K562 (cell line): Measurements from ENCODE around the gene ABCC11. TPM values are rescaled to one million over a fixed set of nuclear protein-coding genes. Genes with fewer than 3 reads are reported as not detected.

Experiments
- ARID4B ChIP-seq: sonication (generic); formaldehyde crosslinking; IDR thresholded peaks from 2 replicates; pipeline ENCODE4 v1.8.0; 2022; ENCODE audit warnings: mild to moderate bottlenecking, missing genetic modification reagents
- EZH2 ChIP-seq: IDR thresholded peaks from 2 replicates; pipeline ENCODE4 v1.6.1; 2012; ENCODE audit warnings: low read depth, mild to moderate bottlenecking, inconsistent platforms, low read length, borderline replicate concordance
- FOXK2 ChIP-seq, 2 experiments: fragments of 450-650 bp; IDR thresholded peaks in 1 of 2; conservative IDR thresholded peaks in 1 of 2; 2 replicates each; pipeline ENCODE4 v1.6.1; 2016; ENCODE audit warnings: low read depth in 2 of 2, mild to moderate bottlenecking in 1 of 2
- GABPB2 ChIP-seq: fragments of 250-450 bp; sonication (Bioruptor Pico); conservative IDR thresholded peaks from 2 replicates; pipeline ENCODE4 v1.5.1; 2021; ENCODE audit warnings: mild to moderate bottlenecking
- GTF2E2 ChIP-seq: fragments of 200-800 bp; sonication (Bioruptor generic); IDR thresholded peaks from 2 replicates; pipeline ENCODE4 v1.6.1; 2016; ENCODE audit warnings: missing genetic modification characterization, missing compliant biosample characterization
- HMG20A ChIP-seq: fragments of 450-650 bp; formaldehyde crosslinking; conservative IDR thresholded peaks from 2 replicates; pipeline ENCODE4 v1.4.0; 2020; ENCODE audit warnings: mild to moderate bottlenecking, mixed read lengths
- HMGN3 ChIP-seq: IDR thresholded peaks from 2 replicates; pipeline ENCODE4 v1.6.1; 2011; ENCODE audit warnings: borderline replicate concordance, low read depth, mild to moderate bottlenecking, mixed read lengths, low read length; ENCODE audit not compliant: insufficient read length; ENCODE audit errors: extremely low read depth
- KLF1 ChIP-seq: fragments of 450-650 bp; IDR thresholded peaks from 2 replicates; pipeline ENCODE4 v1.6.1; 2016; ENCODE audit warnings: missing genetic modification characterization, missing compliant biosample characterization
- MBD1 ChIP-seq: fragments of 250-450 bp; sonication (Bioruptor Pico); IDR thresholded peaks from 2 replicates; pipeline ENCODE4 v1.8.0; 2022; ENCODE audit warnings: inconsistent platforms
- MCM2 ChIP-seq: fragments of 450-650 bp; IDR thresholded peaks from 2 replicates; pipeline ENCODE4 v1.6.1; 2017; ENCODE audit warnings: low read depth, mild to moderate bottlenecking
- MTA3 ChIP-seq: fragments of 450-650 bp; formaldehyde crosslinking; IDR thresholded peaks from 2 replicates; pipeline ENCODE4 v1.6.1; 2017; ENCODE audit warnings: mild to moderate bottlenecking, borderline replicate concordance
- NCOA4 ChIP-seq: fragments of 450-650 bp; IDR thresholded peaks from 2 replicates; pipeline ENCODE4 v1.6.1; 2018; ENCODE audit warnings: mild to moderate bottlenecking; ENCODE audit not compliant: partially characterized antibody
- NFXL1 ChIP-seq: fragments of 450-650 bp; formaldehyde crosslinking; IDR thresholded peaks from 2 replicates; pipeline ENCODE4 v1.4.0; 2021; ENCODE audit warnings: mild to moderate bottlenecking
- SETDB1 ChIP-seq: IDR thresholded peaks from one replicate; pipeline ENCODE4 v1.6.1; 2012; ENCODE audit warnings: low read length, control low read depth, inconsistent platforms
- TEAD4 ChIP-seq, 2 experiments: sonication (generic) in 1 of 2; formaldehyde crosslinking in 1 of 2; IDR thresholded peaks; 2 replicates each; pipeline versions ENCODE4 v1.6.1 to v1.8.0; 2012 to 2022; ENCODE audit warnings: borderline replicate concordance in 1 of 2, inconsistent platforms in 1 of 2, low read length in 1 of 2, mild to moderate bottlenecking in 1 of 2, missing genetic modification reagents in 1 of 2
- ZNF23 ChIP-seq: fragments of 250-450 bp; sonication (Bioruptor Pico); IDR thresholded peaks from 2 replicates; pipeline ENCODE4 v1.4.0; 2020; ENCODE audit warnings: mild to moderate bottlenecking
- ZNF324 ChIP-seq: fragments of 250-450 bp; sonication (Bioruptor Pico); IDR thresholded peaks from 2 replicates; pipeline ENCODE4 v1.4.0; 2020; ENCODE audit warnings: mild to moderate bottlenecking
- ZNF639 ChIP-seq, 2 experiments: fragments of 200-800 bp in 1 of 2; sonication (Bioruptor generic) in 1 of 2; sonication (generic) in 1 of 2; formaldehyde crosslinking in 1 of 2; IDR thresholded peaks in 1 of 2; conservative IDR thresholded peaks in 1 of 2; 2 replicates each; pipeline versions ENCODE4 v1.5.0 to v1.6.1; 2016 to 2020; ENCODE audit warnings: missing compliant biosample characterization in 1 of 2, missing genetic modification characterization in 1 of 2, missing genetic modification reagents in 1 of 2
- ZNF668 ChIP-seq: fragments of 250-450 bp; sonication (Bioruptor Pico); IDR thresholded peaks from 2 replicates; pipeline ENCODE4 v1.8.0; 2022; ENCODE audit warnings: mild to moderate bottlenecking, inconsistent platforms
- polyA plus RNA-seq, 8 experiments: library from polyadenylated mRNA; depleted of rRNA in 4 of 8; stranded (reverse) in 5 of 8; unstranded in 3 of 8; fragments of >200 nt; fragmentation: Nextera tagmentation in 2 of 8; fragmentation: Illumina TruSeq in 1 of 8; extraction: Ambion mirVana in 2 of 8; extraction: Trizol in 1 of 8; gene quantifications; 2 replicates each; pipeline versions ENCODE4 v1.2.1 to v1.2.3, GENCODE V29; 2011 to 2014; ENCODE audit warnings: inconsistent platforms in 1 of 8, missing spikeins in 1 of 8
- total RNA-seq, 7 experiments: library from RNA; depleted of rRNA in 6 of 7; stranded (reverse); fragments of >200 nt in 6 of 7; fragmentation: Illumina TruSeq in 2 of 7; extraction: Trizol in 2 of 7; gene quantifications; 2 replicates each; pipeline versions ENCODE4 v1.2.1 to v1.2.3, GENCODE V29; 2011 to 2021; ENCODE audit warnings: low replicate concordance in 1 of 7

Gene ABCC11
- total and polyA plus RNA-seq, 9 of the 15 experiments (the other 6 are each of a cell fraction or from before 2014, with no cell fraction given): 0.04 to 0.14 (median 0.04) TPM; not detected in 6

- TF ChIP-seq MTA3 (peak; percentile 99), TEAD4 (IDR thresholded peaks at IDR 0.05; ENCODE audit: low read length) (no peak), TEAD4 (CRISPR knock-in tag; IDR thresholded peaks at IDR 0.05; ENCODE audit: borderline replicate concordance) (0 out of 2 replicates have a peak, but pooled peaks have one; percentile 31), HMG20A (no peak), ZNF23 (no peak), GABPB2 (CRISPR knock-in tag) (no peak), MCM2 (no peak), FOXK2 (conservative IDR thresholded peaks at IDR 0.05 in 1 of 2, IDR thresholded peaks at IDR 0.05 in 1 of 2; ENCODE audit: low read depth in 2 of 2) (peak in 1 of 2 experiments; percentile 38; a peak in 1 of 4 replicates), ZNF668 (CRISPR knock-in tag) (no peak), KLF1 (tag) (peak; percentile 47; the same call in 1 of the 2 replicates), MBD1 (no peak), EZH2 (no peak), SETDB1 (no peak), ZNF639 (CRISPR knock-in tag; conservative IDR thresholded peaks at IDR 0.05 in 1 of 2, IDR thresholded peaks at IDR 0.05 in 1 of 2) (peak in 1 of 2 experiments; percentile 55; a peak in 1 of 4 replicates), GTF2E2 (tag) (no peak), ARID4B (CRISPR knock-in tag) (peak; percentile 93), NFXL1 (CRISPR knock-in tag) (no peak), HMGN3 (no peak), NCOA4 (no peak), ZNF324 (CRISPR knock-in tag) (no peak)
Observed at GRCh38 chr16:48244080-48244862, 3.1 kb downstream of the ABCC11 start, which contains the start of gene LONP2 (continued).
